DND-41 (cell line): Measurements from ENCODE around the gene LSP1.

Source experiments
- CTCF ChIP-seq: IDR thresholded peaks from 2 replicates; pipeline ENCODE4 v1.5.1; 2012; ENCODE audit warnings: borderline replicate concordance, low read length, moderate library complexity, mild to moderate bottlenecking; ENCODE audit not compliant: poor library complexity, severe bottlenecking; ENCODE audit errors: extremely low read depth
- EZH2 ChIP-seq: IDR thresholded peaks from 3 replicates; pipeline ENCODE4 v1.6.1; 2012; ENCODE audit warnings: borderline replicate concordance, low read depth, mild to moderate bottlenecking, moderate library complexity, low read length, inconsistent platforms; ENCODE audit not compliant: severe bottlenecking

GRCh38 chr11:1873048-1873812 is 20.3 kb downstream of the LSP1 start:
- TF ChIP-seq CTCF (no peak), EZH2 (no peak)
